IMR-90 (cell line): ENCODE measurements around the gene KCTD16. TPM values are rescaled to one million over a fixed set of nuclear protein-coding genes. Genes with fewer than 3 reads are reported as not detected.

ENCODE experiments used
- ATAC-seq: fragments of 200-7000 bp; cut with Tn5 transposase; 2 replicates; pipeline ENCODE4 v1.9.1; 2020; ENCODE audit warnings: low read depth, mild to moderate bottlenecking, moderate library complexity
- BruUV-seq: library from RNA; stranded (reverse); fragments of 400-500 nt; replicated peaks from 2 replicates; lab custom pipeline; 2021; lab: Mats Ljungman, UMichigan
- CTCF ChIA-PET: fragments of 300-600 bp; formaldehyde crosslinking; extraction: SDS; loops from one replicate; lab custom pipeline; 2021; ENCODE audit warnings: antibody characterized with exemption; lab: Yijun Ruan, JAX
- POLR2A ChIA-PET: fragments of 300-600 bp; sonication (Branson Sonifier 250); formaldehyde crosslinking; loops from one replicate; lab custom pipeline; 2022; ENCODE audit warnings: antibody characterized with exemption; ENCODE audit not compliant: unreplicated experiment; lab: Charles Lee
- DNase-seq: peaks from one replicate; pipeline ENCODE4 v3.0.0; 2013
- H2AFZ ChIP-seq: replicated peaks from 2 replicates; pipeline ENCODE3; 2013; ENCODE audit warnings: low read length, mild to moderate bottlenecking; ENCODE audit not compliant: poor library complexity
- H2AK5ac ChIP-seq: 2 replicates; pipeline ENCODE4 v1.6.1; 2013; ENCODE audit warnings: low read depth, low read length, inconsistent platforms
- H2AK9ac ChIP-seq: replicated peaks from 2 replicates; pipeline ENCODE3; 2013; ENCODE audit warnings: mild to moderate bottlenecking, low read depth, low read length, moderate library complexity; ENCODE audit not compliant: poor library complexity
- H2BK120ac ChIP-seq: 2 replicates; pipeline ENCODE4 v1.6.1; 2013; ENCODE audit warnings: low read depth, low read length, inconsistent platforms
- H2BK15ac ChIP-seq: 3 replicates; pipeline ENCODE4 v1.6.1; 2013; ENCODE audit warnings: low read depth, low read length, inconsistent platforms
- H2BK20ac ChIP-seq: 2 replicates; pipeline ENCODE4 v1.6.1; 2013; ENCODE audit warnings: low read depth, mild to moderate bottlenecking, inconsistent platforms, low read length, moderate library complexity
- H2BK5ac ChIP-seq: 2 replicates; pipeline ENCODE4 v1.6.1; 2013; ENCODE audit warnings: mild to moderate bottlenecking, low read depth, low read length, inconsistent platforms; ENCODE audit not compliant: poor library complexity, severe bottlenecking
- H3K14ac ChIP-seq: replicated peaks from 2 replicates; pipeline ENCODE4 v1.6.1; 2013; ENCODE audit warnings: low read depth, low read length, inconsistent platforms
- H3K18ac ChIP-seq: 2 replicates; pipeline ENCODE4 v1.6.1; 2013; ENCODE audit warnings: low read depth, low read length, control low read depth
- H3K23ac ChIP-seq: 2 replicates; pipeline ENCODE4 v1.6.1; 2013; ENCODE audit warnings: low read depth, low read length, inconsistent platforms
- H3K27ac ChIP-seq: 2 replicates; pipeline ENCODE4 v1.5.1; 2013; ENCODE audit warnings: mild to moderate bottlenecking, control low read depth, low read length; ENCODE audit not compliant: insufficient read depth
- H3K27me3 ChIP-seq: 2 replicates; pipeline ENCODE4 v1.6.1; 2013; ENCODE audit warnings: low read length; ENCODE audit not compliant: control insufficient read depth, insufficient read depth
- H3K36me3 ChIP-seq: 2 replicates; pipeline ENCODE4 v1.6.1; 2013; ENCODE audit warnings: low read length, mixed read lengths; ENCODE audit not compliant: control insufficient read depth, insufficient read depth
- H3K4ac ChIP-seq: 2 replicates; pipeline ENCODE4 v1.6.1; 2013; ENCODE audit warnings: low read depth, low read length, inconsistent platforms
- H3K4me1 ChIP-seq: 2 replicates; pipeline ENCODE4 v1.6.1; 2013; ENCODE audit warnings: low read length, mixed read lengths; ENCODE audit not compliant: control insufficient read depth, insufficient read depth
- H3K4me2 ChIP-seq: 2 replicates; pipeline ENCODE4 v1.6.1; 2013; ENCODE audit warnings: low read depth, mild to moderate bottlenecking, control low read depth, low read length, moderate library complexity
- H3K4me3 ChIP-seq: 2 replicates; pipeline ENCODE4 v1.5.1; 2013; ENCODE audit warnings: low read depth, mild to moderate bottlenecking, control low read depth, low read length, moderate library complexity; ENCODE audit not compliant: insufficient read depth
- H3K56ac ChIP-seq: 2 replicates; pipeline ENCODE4 v1.6.1; 2013; ENCODE audit warnings: low read length, inconsistent platforms; ENCODE audit not compliant: insufficient read depth; ENCODE audit errors: extremely low read depth
- H3K79me1 ChIP-seq, 2 experiments: 2 replicates each; pipeline ENCODE4 v1.6.1; 2013; ENCODE audit warnings: low read length in 2 of 2, inconsistent platforms in 1 of 2, low read depth in 1 of 2
- H3K9ac ChIP-seq: 2 replicates; pipeline ENCODE4 v1.6.1; 2013; ENCODE audit warnings: low read depth, low read length, control low read depth
- H3K9me1 ChIP-seq: 2 replicates; pipeline ENCODE4 v1.6.1; 2013; ENCODE audit warnings: low read length, inconsistent platforms; ENCODE audit not compliant: insufficient read depth
- H3K9me3 ChIP-seq: 2 replicates; pipeline ENCODE4 v1.6.1; 2013; ENCODE audit warnings: low read length; ENCODE audit not compliant: control insufficient read depth, insufficient read depth
- H4K20me1 ChIP-seq: 2 replicates; pipeline ENCODE4 v1.6.1; 2013; ENCODE audit warnings: low read length, inconsistent platforms; ENCODE audit not compliant: insufficient read depth
- H4K5ac ChIP-seq: 2 replicates; pipeline ENCODE4 v1.6.1; 2013; ENCODE audit warnings: mild to moderate bottlenecking, low read depth, low read length, control low read depth
- H4K8ac ChIP-seq, 2 experiments: 2 replicates each; pipeline ENCODE4 v1.6.1; 2013; ENCODE audit warnings: low read depth in 2 of 2, low read length in 2 of 2, control low read depth in 1 of 2, inconsistent platforms in 1 of 2
- H4K91ac ChIP-seq: 2 replicates; pipeline ENCODE4 v1.6.1; 2013; ENCODE audit warnings: low read depth, low read length, inconsistent platforms; ENCODE audit not compliant: insufficient read depth
- BHLHE40 ChIP-seq: fragments of 150-350 bp; IDR thresholded peaks from 2 replicates; pipeline ENCODE4 v1.6.1; 2016; ENCODE audit warnings: mild to moderate bottlenecking, low read depth, low read length
- CEBPB ChIP-seq: IDR thresholded peaks from 2 replicates; pipeline ENCODE4 v1.6.1; 2012; ENCODE audit warnings: low read depth, low read length, improper control_type of control experiment
- CHD1 ChIP-seq: IDR thresholded peaks from 2 replicates; pipeline ENCODE4 v1.6.1; 2012; ENCODE audit warnings: low read depth, low read length, improper control_type of control experiment
- FOS ChIP-seq: fragments of 150-350 bp; IDR thresholded peaks from 2 replicates; pipeline ENCODE4 v1.6.1; 2016; ENCODE audit warnings: low read depth, low read length
- MAFK ChIP-seq: IDR thresholded peaks from 2 replicates; pipeline ENCODE4 v1.6.1; 2012; ENCODE audit warnings: low read depth, low read length, improper control_type of control experiment
- MAZ ChIP-seq: IDR thresholded peaks from 2 replicates; pipeline ENCODE4 v1.6.1; 2012; ENCODE audit warnings: low read depth, mild to moderate bottlenecking, low read length, improper control_type of control experiment, moderate library complexity, borderline replicate concordance
- MXI1 ChIP-seq: IDR thresholded peaks from 2 replicates; pipeline ENCODE4 v1.6.1; 2012; ENCODE audit warnings: low read depth, mild to moderate bottlenecking, low read length, moderate library complexity, borderline replicate concordance
- NFE2L2 ChIP-seq: fragments of 150-350 bp; IDR thresholded peaks from 2 replicates; pipeline ENCODE4 v1.6.1; 2016; ENCODE audit warnings: low read depth, mild to moderate bottlenecking, low read length
- POLR2A ChIP-seq: IDR thresholded peaks from 2 replicates; pipeline ENCODE4 v1.6.1; 2012; ENCODE audit warnings: mild to moderate bottlenecking, low read depth, low read length
- RAD21 ChIP-seq: IDR thresholded peaks from 2 replicates; pipeline ENCODE4 v1.6.1; 2012; ENCODE audit warnings: low read length, improper control_type of control experiment
- RCOR1 ChIP-seq: IDR thresholded peaks from 2 replicates; pipeline ENCODE4 v1.6.1; 2012; ENCODE audit warnings: mild to moderate bottlenecking, low read length, improper control_type of control experiment; ENCODE audit not compliant: insufficient replicate concordance
- RFX5 ChIP-seq: IDR thresholded peaks from 2 replicates; pipeline ENCODE4 v1.8.0; 2012; ENCODE audit warnings: low read depth, mild to moderate bottlenecking, low read length, moderate library complexity
- SMC3 ChIP-seq: fragments of 150-350 bp; IDR thresholded peaks from 2 replicates; pipeline ENCODE4 v1.6.1; 2016; ENCODE audit warnings: low read depth, mild to moderate bottlenecking, antibody characterized with exemption, low read length, moderate library complexity
- WGBS, 2 experiments: methylation state at CpG; one replicate each; pipeline versions ENCODE4 v1.1.5 to v1.1.7; 2013; ENCODE audit warnings: missing lambda C conversion rate in 2 of 2; ENCODE audit not compliant: insufficient read length in 1 of 2; ENCODE audit errors: extremely low coverage in 2 of 2; 5-methylcytosine and 5-hydroxymethylcytosine counted together
- dilution Hi-C: fragments of 300-500 bp; cut with HindIII; formaldehyde crosslinking; loops from one replicate; pipeline ENCODE4 v1.14.3; 2018; ENCODE audit warnings: low sequenced_read_pairs; ENCODE audit not compliant: unreplicated experiment
- in situ Hi-C: fragments of 300-500 bp; cut with MboI; formaldehyde crosslinking; loops from 3 replicates; pipeline ENCODE4 v1.14.3; 2019; ENCODE audit warnings: low sequenced_read_pairs, inconsistent platforms, mixed read lengths
- intact Hi-C: fragments of 100-400 bp; cut with micrococcal nuclease; formaldehyde crosslinking; loops from 2 replicates; pipeline ENCODE4 v1.10.0; 2022
- polyA plus RNA-seq, 3 experiments: library from polyadenylated mRNA; depleted of rRNA; stranded (reverse); fragments of >200 nt; gene quantifications; 2 replicates each; pipeline ENCODE4 v1.2.3, GENCODE V29; 2012; ENCODE audit warnings: low replicate concordance in 1 of 3
- total RNA-seq: library from RNA; depleted of rRNA; stranded (reverse); fragments of >200 nt; gene quantifications from 2 replicates; pipeline ENCODE4 v1.2.3, GENCODE V29; 2012
- TF ChIP-seq, protein P1 (sequence below): fragments of 150-350 bp; IDR thresholded peaks from 2 replicates; pipeline ENCODE4 v1.6.1; 2017; ENCODE audit warnings: mild to moderate bottlenecking, antibody characterized with exemption, low read length, low read depth
- TF ChIP-seq, protein P2 (sequence below): conservative IDR thresholded peaks from 2 replicates; pipeline ENCODE4 v1.5.1; 2012; ENCODE audit warnings: mild to moderate bottlenecking, low read depth, low read length, improper control_type of control experiment

The KCTD16 gene
- total and polyA plus RNA-seq, 2 of the 4 experiments (the other 2 are of a cell fraction), result 0.43 to 1.1 TPM

DNA sequence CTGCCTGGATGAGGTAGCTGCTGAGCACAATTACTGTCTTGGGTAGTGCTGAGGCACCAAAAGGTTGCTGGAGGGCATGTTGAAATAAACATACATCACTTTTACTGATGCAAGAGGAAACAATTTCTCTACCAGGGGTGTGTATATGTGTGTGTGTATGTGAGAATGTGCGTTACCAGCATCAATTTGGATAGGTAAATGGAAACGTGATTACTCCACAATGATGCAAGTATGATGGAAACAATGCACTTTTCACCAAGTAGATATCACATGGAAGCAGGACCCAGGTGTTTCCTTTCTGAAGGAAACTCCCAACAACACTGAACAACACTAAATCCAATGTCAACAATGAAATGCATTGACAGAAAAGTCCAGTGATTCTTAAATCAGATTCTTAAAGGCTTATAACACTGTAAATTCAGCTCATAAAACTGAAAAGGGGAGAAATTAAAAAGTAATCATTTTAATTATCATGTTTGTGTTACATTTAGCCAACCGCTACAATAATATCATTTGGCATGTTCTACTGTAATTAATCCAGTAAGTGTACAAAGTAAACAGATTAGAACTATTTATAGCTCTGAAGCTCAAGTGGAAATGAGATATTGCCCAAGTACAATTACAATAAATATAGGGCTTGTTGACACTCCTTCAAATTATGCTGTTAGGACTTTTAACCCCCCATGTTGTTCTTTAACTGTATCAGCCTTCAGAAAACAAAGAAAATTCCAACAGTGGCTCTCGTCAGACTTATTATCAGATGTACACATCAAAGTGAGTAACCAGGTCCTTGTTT is 25.5 kb upstream of the KCTD16 start:
- Histone ChIP-seq H2AK5ac (no peak overlapping the region), H3K27ac (no peak overlapping the region), H4K20me1 (no peaks in the 10 kb centered on the region), H2AK9ac (no peak overlapping the region), H3K27me3 (no peaks in the 10 kb centered on the region), H2BK20ac (no peak overlapping the region), H3K18ac (no peak overlapping the region), H3K9me1 (peaks cover 3% of the 10 kb centered on the region; the same call in 1 of the 2 replicates), H4K91ac (no peak overlapping the region), H3K56ac (no peak overlapping the region), H3K23ac (no peak overlapping the region), H4K8ac (no peak overlapping the region), H3K4ac (no peak overlapping the region), H2AFZ (no peak overlapping the region), H3K9me3 (no peaks in the 10 kb centered on the region), H3K9ac (no peak overlapping the region), H3K14ac (no peak overlapping the region), H2BK15ac (no peak overlapping the region), H2BK120ac (no peak overlapping the region), H3K79me1 (no peaks in the 10 kb centered on the region), H3K4me3 (no peak overlapping the region), H3K36me3 (no peaks in the 10 kb centered on the region), H4K5ac (no peak overlapping the region), H2BK5ac (no peak overlapping the region), H3K4me2 (no peak overlapping the region), H3K4me1 (peaks cover 7% of the 10 kb centered on the region)
- dilution Hi-C loops (no loop called here), intact Hi-C loops (loop anchor here (5.0 to 10.0 kb wide), 2 partner anchors 178 to 450 kb away; no protein-coding TSS in a partner anchor), in situ Hi-C loops (no loop called here)
- BruUV-seq, result no TSS peak
- ATAC-seq (no peak), DNase-seq (no peak)
- CTCF ChIA-PET, result interaction anchor here (0.7 kb wide), 1 partner anchor 602 kb away, joined by 3 read pairs; no protein-coding TSS in a partner anchor
- WGBS, 2 experiments, result no CpG with 5 or more reads among the region's 4 CpGs
- POLR2A ChIA-PET, result no interaction called here
- TF ChIP-seq NFE2L2, result no peak
- no peak for TF ChIP-seq SMC3
- TF ChIP-seq MAFK, result no peak
- no peak for TF ChIP-seq CHD1
- no peak for TF ChIP-seq RCOR1
- no peak for TF ChIP-seq FOS
- TF ChIP-seq RAD21, result no peak
- TF ChIP-seq, protein P1, sequence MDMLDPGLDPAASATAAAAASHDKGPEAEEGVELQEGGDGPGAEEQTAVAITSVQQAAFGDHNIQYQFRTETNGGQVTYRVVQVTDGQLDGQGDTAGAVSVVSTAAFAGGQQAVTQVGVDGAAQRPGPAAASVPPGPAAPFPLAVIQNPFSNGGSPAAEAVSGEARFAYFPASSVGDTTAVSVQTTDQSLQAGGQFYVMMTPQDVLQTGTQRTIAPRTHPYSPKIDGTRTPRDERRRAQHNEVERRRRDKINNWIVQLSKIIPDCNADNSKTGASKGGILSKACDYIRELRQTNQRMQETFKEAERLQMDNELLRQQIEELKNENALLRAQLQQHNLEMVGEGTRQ, result no peak
- TF ChIP-seq CEBPB, result no peak
- no peak for TF ChIP-seq BHLHE40
- TF ChIP-seq MAZ, result no peak
- no peak for TF ChIP-seq MXI1
- TF ChIP-seq, protein P2, sequence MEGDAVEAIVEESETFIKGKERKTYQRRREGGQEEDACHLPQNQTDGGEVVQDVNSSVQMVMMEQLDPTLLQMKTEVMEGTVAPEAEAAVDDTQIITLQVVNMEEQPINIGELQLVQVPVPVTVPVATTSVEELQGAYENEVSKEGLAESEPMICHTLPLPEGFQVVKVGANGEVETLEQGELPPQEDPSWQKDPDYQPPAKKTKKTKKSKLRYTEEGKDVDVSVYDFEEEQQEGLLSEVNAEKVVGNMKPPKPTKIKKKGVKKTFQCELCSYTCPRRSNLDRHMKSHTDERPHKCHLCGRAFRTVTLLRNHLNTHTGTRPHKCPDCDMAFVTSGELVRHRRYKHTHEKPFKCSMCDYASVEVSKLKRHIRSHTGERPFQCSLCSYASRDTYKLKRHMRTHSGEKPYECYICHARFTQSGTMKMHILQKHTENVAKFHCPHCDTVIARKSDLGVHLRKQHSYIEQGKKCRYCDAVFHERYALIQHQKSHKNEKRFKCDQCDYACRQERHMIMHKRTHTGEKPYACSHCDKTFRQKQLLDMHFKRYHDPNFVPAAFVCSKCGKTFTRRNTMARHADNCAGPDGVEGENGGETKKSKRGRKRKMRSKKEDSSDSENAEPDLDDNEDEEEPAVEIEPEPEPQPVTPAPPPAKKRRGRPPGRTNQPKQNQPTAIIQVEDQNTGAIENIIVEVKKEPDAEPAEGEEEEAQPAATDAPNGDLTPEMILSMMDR, result no peak
- TF ChIP-seq POLR2A, result no peak
- no peak for TF ChIP-seq RFX5
